ENCODE measurements around the gene SNX33.
"Not testable (repeated sequence)": the region's sequence is repeated elsewhere in the genome, so short reads cannot be mapped to it uniquely, and the experiment has no call there.

GRCh38 chr15:75689429-75689828, 41.7 kb downstream of the SNX33 start:
- not testable (repeated sequence) for TF ChIP-seq POLR2AphosphoS5 (IDR thresholded peaks at IDR 0.05; ENCODE audit: low read depth, low read length); RAD21 (IDR thresholded peaks at IDR 0.05; ENCODE audit: low read depth); CBX3 (IDR thresholded peaks at IDR 0.05; ENCODE audit: low read depth); POLR2A (IDR thresholded peaks at IDR 0.05; ENCODE audit: borderline replicate concordance, extremely low read depth, insufficient read depth, insufficient read length); YY1 (IDR thresholded peaks at IDR 0.05; ENCODE audit: extremely low read depth, insufficient replicate concordance, low read depth, low read length); EZH2 (IDR thresholded peaks at IDR 0.05); SIN3A (IDR thresholded peaks at IDR 0.05; ENCODE audit: low read depth)
- TF ChIP-seq, protein P1, sequence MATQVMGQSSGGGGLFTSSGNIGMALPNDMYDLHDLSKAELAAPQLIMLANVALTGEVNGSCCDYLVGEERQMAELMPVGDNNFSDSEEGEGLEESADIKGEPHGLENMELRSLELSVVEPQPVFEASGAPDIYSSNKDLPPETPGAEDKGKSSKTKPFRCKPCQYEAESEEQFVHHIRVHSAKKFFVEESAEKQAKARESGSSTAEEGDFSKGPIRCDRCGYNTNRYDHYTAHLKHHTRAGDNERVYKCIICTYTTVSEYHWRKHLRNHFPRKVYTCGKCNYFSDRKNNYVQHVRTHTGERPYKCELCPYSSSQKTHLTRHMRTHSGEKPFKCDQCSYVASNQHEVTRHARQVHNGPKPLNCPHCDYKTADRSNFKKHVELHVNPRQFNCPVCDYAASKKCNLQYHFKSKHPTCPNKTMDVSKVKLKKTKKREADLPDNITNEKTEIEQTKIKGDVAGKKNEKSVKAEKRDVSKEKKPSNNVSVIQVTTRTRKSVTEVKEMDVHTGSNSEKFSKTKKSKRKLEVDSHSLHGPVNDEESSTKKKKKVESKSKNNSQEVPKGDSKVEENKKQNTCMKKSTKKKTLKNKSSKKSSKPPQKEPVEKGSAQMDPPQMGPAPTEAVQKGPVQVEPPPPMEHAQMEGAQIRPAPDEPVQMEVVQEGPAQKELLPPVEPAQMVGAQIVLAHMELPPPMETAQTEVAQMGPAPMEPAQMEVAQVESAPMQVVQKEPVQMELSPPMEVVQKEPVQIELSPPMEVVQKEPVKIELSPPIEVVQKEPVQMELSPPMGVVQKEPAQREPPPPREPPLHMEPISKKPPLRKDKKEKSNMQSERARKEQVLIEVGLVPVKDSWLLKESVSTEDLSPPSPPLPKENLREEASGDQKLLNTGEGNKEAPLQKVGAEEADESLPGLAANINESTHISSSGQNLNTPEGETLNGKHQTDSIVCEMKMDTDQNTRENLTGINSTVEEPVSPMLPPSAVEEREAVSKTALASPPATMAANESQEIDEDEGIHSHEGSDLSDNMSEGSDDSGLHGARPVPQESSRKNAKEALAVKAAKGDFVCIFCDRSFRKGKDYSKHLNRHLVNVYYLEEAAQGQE (IDR thresholded peaks at IDR 0.05; ENCODE audit: low read depth): not testable (repeated sequence)
- TF ChIP-seq, protein P2, sequence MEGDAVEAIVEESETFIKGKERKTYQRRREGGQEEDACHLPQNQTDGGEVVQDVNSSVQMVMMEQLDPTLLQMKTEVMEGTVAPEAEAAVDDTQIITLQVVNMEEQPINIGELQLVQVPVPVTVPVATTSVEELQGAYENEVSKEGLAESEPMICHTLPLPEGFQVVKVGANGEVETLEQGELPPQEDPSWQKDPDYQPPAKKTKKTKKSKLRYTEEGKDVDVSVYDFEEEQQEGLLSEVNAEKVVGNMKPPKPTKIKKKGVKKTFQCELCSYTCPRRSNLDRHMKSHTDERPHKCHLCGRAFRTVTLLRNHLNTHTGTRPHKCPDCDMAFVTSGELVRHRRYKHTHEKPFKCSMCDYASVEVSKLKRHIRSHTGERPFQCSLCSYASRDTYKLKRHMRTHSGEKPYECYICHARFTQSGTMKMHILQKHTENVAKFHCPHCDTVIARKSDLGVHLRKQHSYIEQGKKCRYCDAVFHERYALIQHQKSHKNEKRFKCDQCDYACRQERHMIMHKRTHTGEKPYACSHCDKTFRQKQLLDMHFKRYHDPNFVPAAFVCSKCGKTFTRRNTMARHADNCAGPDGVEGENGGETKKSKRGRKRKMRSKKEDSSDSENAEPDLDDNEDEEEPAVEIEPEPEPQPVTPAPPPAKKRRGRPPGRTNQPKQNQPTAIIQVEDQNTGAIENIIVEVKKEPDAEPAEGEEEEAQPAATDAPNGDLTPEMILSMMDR (IDR thresholded peaks at IDR 0.05 in 2 of 3, conservative IDR thresholded peaks at IDR 0.05 in 1 of 3; ENCODE audit: borderline replicate concordance in 1 of 3, insufficient read depth in 1 of 3, low read depth in 2 of 3, low read length in 2 of 3): not testable (repeated sequence)
